Measurements from ENCODE around the gene KIAA0753. TPM values are rescaled to one million over a fixed set of nuclear protein-coding genes. Genes with fewer than 3 reads are reported as not detected.

KIAA0753 gene
- total RNA-seq: 9.2 and 18.8 TPM in 2 replicates

GRCh38 chr17:6640536-6641246 lies at the start of gene KIAA0753, which contains the start of gene TXNDC17:
TSS of gene KIAA0753 (minus strand) at chr17:6640711. CDS start at chr17:6635103, 5,608 bp downstream.
TSS of gene TXNDC17 (plus strand) at chr17:6641060. CDS start at chr17:6641083, 23 bp downstream.

GRCh38 chr17:6651354-6651918 lies 10.9 kb upstream of the KIAA0753 start, which contains the start of the genes C17orf100 and MED31:
TSS of gene C17orf100 (plus strand) at chr17:6651762. CDS start at chr17:6651914, 152 bp downstream.
TSS of gene MED31 (minus strand) at chr17:6651605. CDS start at chr17:6651528, 77 bp downstream.

GRCh38 chr17:6556121-6557039 lies 84.1 kb downstream of the KIAA0753 start, which contains the start of gene PITPNM3:
TSS of gene PITPNM3 (minus strand) at chr17:6556555. CDS start at chr17:6556406, 149 bp downstream.

Other genes with a start within 250 kb of the KIAA0753 start
- gene AIPL1, start 205.6 kb downstream of the KIAA0753 start, total RNA-seq: not detected in 2 replicates
- 0.21 and 0.34 TPM in 2 replicates for gene PIMREG, start 196.3 kb downstream of the KIAA0753 start, total RNA-seq
- 28.4 and 59.1 TPM in 2 replicates for gene PITPNM3, start 84.2 kb downstream of the KIAA0753 start, total RNA-seq
- gene TXNDC17, start 349 bp upstream of the KIAA0753 start, total RNA-seq: 159 and 171 TPM in 2 replicates
- gene MED31, start 10.9 kb upstream of the KIAA0753 start, total RNA-seq: 9.0 and 16.1 TPM in 2 replicates
- 0.34 and 0.64 TPM in 2 replicates for gene C17orf100, start 11.1 kb upstream of the KIAA0753 start, total RNA-seq
- gene SLC13A5, start 72.7 kb upstream of the KIAA0753 start, total RNA-seq: 0.34 and 2.1 TPM in 2 replicates
- gene XAF1, start 115.3 kb upstream of the KIAA0753 start, total RNA-seq: 0.68 and 20.1 TPM in 2 replicates
- under 0.01 and 0.36 TPM in 2 replicates for gene FBXO39, start 135.5 kb upstream of the KIAA0753 start, total RNA-seq
- not detected in 2 replicates for gene TEKT1, start 191.0 kb upstream of the KIAA0753 start, total RNA-seq